H9 (cell line): Measurements from ENCODE around the gene ACER3. TPM values are rescaled to one million over a fixed set of nuclear protein-coding genes. Genes with fewer than 3 reads are reported as not detected.

Source experiments
- DNase-seq: peaks from one replicate; pipeline ENCODE4 v3.0.0-alpha.2; 2017
- H2AFZ ChIP-seq: one replicate; pipeline ENCODE4 v1.6.1; 2013; ENCODE audit warnings: mild to moderate bottlenecking, low read length, control low read depth, moderate library complexity
- H2AK5ac ChIP-seq: 2 replicates; pipeline ENCODE4 v1.6.1; 2013; ENCODE audit warnings: low read length, control low read depth, mixed read lengths; ENCODE audit not compliant: insufficient read length
- H2BK120ac ChIP-seq: one replicate; pipeline ENCODE4 v1.6.1; 2013; ENCODE audit warnings: low read depth, mild to moderate bottlenecking, low read length, control low read depth, inconsistent platforms; ENCODE audit not compliant: poor library complexity, severe bottlenecking
- H2BK12ac ChIP-seq: 2 replicates; pipeline ENCODE4 v1.6.1; 2013; ENCODE audit warnings: low read length, control low read depth, mixed read lengths, low read depth; ENCODE audit not compliant: insufficient read length
- H2BK15ac ChIP-seq: 2 replicates; pipeline ENCODE4 v1.6.1; 2013; ENCODE audit warnings: low read depth, low read length, control low read depth
- H2BK20ac ChIP-seq: one replicate; pipeline ENCODE4 v1.6.1; 2013; ENCODE audit warnings: low read depth, mild to moderate bottlenecking, low read length, control low read depth, inconsistent platforms; ENCODE audit not compliant: poor library complexity, severe bottlenecking
- H2BK5ac ChIP-seq: 2 replicates; pipeline ENCODE4 v1.6.1; 2013; ENCODE audit warnings: low read length, control low read depth, mixed read lengths; ENCODE audit not compliant: insufficient read length
- H3K14ac ChIP-seq: 2 replicates; pipeline ENCODE4 v1.6.1; 2013; ENCODE audit warnings: low read length, control low read depth; ENCODE audit not compliant: insufficient read depth
- H3K18ac ChIP-seq: 2 replicates; pipeline ENCODE4 v1.6.1; 2013; ENCODE audit warnings: low read depth, mild to moderate bottlenecking, mixed read lengths, low read length, control low read depth; ENCODE audit not compliant: insufficient read length
- H3K23ac ChIP-seq: 2 replicates; pipeline ENCODE4 v1.6.1; 2013; ENCODE audit warnings: low read length, control low read depth, mixed read lengths, low read depth; ENCODE audit not compliant: insufficient read length
- H3K23me2 ChIP-seq: 2 replicates; pipeline ENCODE4 v1.6.1; 2013; ENCODE audit warnings: low read depth, mild to moderate bottlenecking, mixed read lengths, low read length, control low read depth; ENCODE audit not compliant: insufficient read length, poor library complexity, severe bottlenecking
- H3K27ac ChIP-seq: 2 replicates; pipeline ENCODE4 v1.5.1; 2013; ENCODE audit warnings: low read length, control low read depth, mixed read lengths, low read depth; ENCODE audit not compliant: insufficient read length
- H3K27me3 ChIP-seq: 2 replicates; pipeline ENCODE4 v1.6.1; 2013; ENCODE audit warnings: low read length, control low read depth, inconsistent platforms; ENCODE audit not compliant: insufficient read depth
- H3K4ac ChIP-seq: 2 replicates; pipeline ENCODE4 v1.6.1; 2013; ENCODE audit warnings: low read depth, mild to moderate bottlenecking, control low read depth, inconsistent platforms, low read length, moderate library complexity
- H3K4me1 ChIP-seq: 2 replicates; pipeline ENCODE4 v1.6.1; 2013; ENCODE audit warnings: low read length, control low read depth, inconsistent platforms; ENCODE audit not compliant: insufficient read depth
- H3K4me2 ChIP-seq: 2 replicates; pipeline ENCODE4 v1.6.1; 2013; ENCODE audit warnings: low read length, control low read depth, mixed read lengths; ENCODE audit not compliant: insufficient read length, insufficient read depth
- H3K56ac ChIP-seq: 2 replicates; pipeline ENCODE4 v1.6.1; 2013; ENCODE audit warnings: low read depth, mild to moderate bottlenecking, mixed read lengths, low read length, control low read depth; ENCODE audit not compliant: insufficient read length
- H3K79me1 ChIP-seq: 2 replicates; pipeline ENCODE4 v1.6.1; 2013; ENCODE audit warnings: low read depth, mild to moderate bottlenecking, moderate library complexity, low read length, control low read depth, inconsistent platforms; ENCODE audit not compliant: insufficient read depth, poor library complexity, severe bottlenecking
- H3K79me2 ChIP-seq: 2 replicates; pipeline ENCODE4 v1.6.1; 2013; ENCODE audit warnings: low read length, control low read depth, inconsistent platforms; ENCODE audit not compliant: insufficient read depth
- H3K9ac ChIP-seq: 2 replicates; pipeline ENCODE4 v1.6.1; 2013; ENCODE audit warnings: low read length, control low read depth, mixed read lengths; ENCODE audit not compliant: insufficient read length; ENCODE audit errors: extremely low read depth
- H3K9me3 ChIP-seq: one replicate; pipeline ENCODE4 v1.6.1; 2013; ENCODE audit warnings: low read depth, low read length, inconsistent platforms; ENCODE audit not compliant: control insufficient read depth
- H3T11ph ChIP-seq: one replicate; pipeline ENCODE4 v1.6.1; 2013; ENCODE audit warnings: mild to moderate bottlenecking, low read length, control low read depth, inconsistent platforms
- H4K20me1 ChIP-seq: one replicate; pipeline ENCODE4 v1.6.1; 2013; ENCODE audit not compliant: control insufficient read depth, insufficient read length, insufficient read depth
- H4K5ac ChIP-seq: 2 replicates; pipeline ENCODE4 v1.6.1; 2013; ENCODE audit warnings: low read depth, mild to moderate bottlenecking, mixed read lengths, low read length, control low read depth; ENCODE audit not compliant: insufficient read length
- H4K8ac ChIP-seq: replicated peaks from 2 replicates; pipeline ENCODE4 v1.6.1; 2013; ENCODE audit warnings: low read length, control low read depth, mixed read lengths, low read depth; ENCODE audit not compliant: insufficient read length
- H4K91ac ChIP-seq: 2 replicates; pipeline ENCODE4 v1.6.1; 2013; ENCODE audit warnings: low read depth, mild to moderate bottlenecking, moderate library complexity, mixed read lengths, low read length, control low read depth; ENCODE audit not compliant: insufficient read length
- H3K27ac Mint-ChIP-seq, 3 experiments: 2 replicates in 2 of 3; 3 replicates in 1 of 3; pipeline ENCODE4 v1.8.0; 2020 to 2021; ENCODE audit warnings: mixed read lengths in 3 of 3, mild to moderate bottlenecking in 1 of 3, moderate library complexity in 1 of 3
- H3K27me3 Mint-ChIP-seq: 2 replicates; pipeline ENCODE4 v1.8.0; 2021; ENCODE audit warnings: low read depth, mild to moderate bottlenecking, moderate library complexity, mixed read lengths
- H3K36me3 Mint-ChIP-seq, 3 experiments: 2 replicates in 2 of 3; 3 replicates in 1 of 3; pipeline ENCODE4 v1.8.0; 2020 to 2021; ENCODE audit warnings: low read depth in 3 of 3, mixed read lengths in 3 of 3; ENCODE audit not compliant: insufficient read depth in 1 of 3
- H3K4me1 Mint-ChIP-seq, 2 experiments: 2 replicates each; pipeline ENCODE4 v1.8.0; 2020; ENCODE audit warnings: mixed read lengths in 2 of 2
- H3K4me3 Mint-ChIP-seq, 2 experiments: 2 replicates in 1 of 2; 3 replicates in 1 of 2; pipeline ENCODE4 v1.8.0; 2020 to 2021; ENCODE audit warnings: mild to moderate bottlenecking in 2 of 2, mixed read lengths in 2 of 2, moderate library complexity in 1 of 2
- H3K9me3 Mint-ChIP-seq, 2 experiments: 2 replicates in 1 of 2; 3 replicates in 1 of 2; pipeline ENCODE4 v1.8.0; 2020; ENCODE audit warnings: mild to moderate bottlenecking in 2 of 2, mixed read lengths in 2 of 2, moderate library complexity in 1 of 2
- CTCF ChIP-seq: fragments of 200-600 bp; sonication (generic); conservative IDR thresholded peaks from 3 replicates; pipeline ENCODE4 v1.8.0; 2021; ENCODE audit warnings: antibody characterized with exemption, mild to moderate bottlenecking
- WGBS: extraction: QIAGEN DNeasy Blood & Tissue Kit; methylation state at CpG from one replicate; pipeline ENCODE4 v1.1.7; 2013; ENCODE audit warnings: missing lambda C conversion rate, low lambda C conversion rate, mixed read lengths; ENCODE audit not compliant: insufficient read length; ENCODE audit errors: extremely low coverage; 5-methylcytosine and 5-hydroxymethylcytosine counted together
- total RNA-seq: library from RNA; stranded (reverse); gene quantifications from 2 replicates; pipeline ENCODE4 v1.2.1, GENCODE V29; 2021

Gene ACER3
- total RNA-seq, 1 experiment from 2014 or later: 14.7 TPM

- peaks cover 33 to 34% of the 10 kb centered on the region in 2 experiments for H3K9me3 Mint-ChIP-seq
These were observed 36.4 kb upstream of the ACER3 start for GRCh38 chr11:76824083-76824939.

More at GRCh38 chr11:76824083-76824939, 36.4 kb upstream of the ACER3 start:
- H2BK120ac ChIP-seq: no peak overlapping the region
- H2BK12ac ChIP-seq: no peak overlapping the region
- no peak overlapping the region for H3K18ac ChIP-seq
- H3K27ac ChIP-seq: no peak overlapping the region
- H3K56ac ChIP-seq: no peak overlapping the region
- no CpG with 5 or more reads among the region's 9 CpGs for WGBS
- H3T11ph ChIP-seq: no peak overlapping the region
- no peak overlapping the region for H2BK15ac ChIP-seq
- DNase-seq: no peak
- H4K20me1 ChIP-seq: no peaks in the 10 kb centered on the region
- no peaks in the 10 kb centered on the region for H3K23me2 ChIP-seq
- H3K9me3 ChIP-seq: no peaks in the 10 kb centered on the region
- H2AFZ ChIP-seq: no peak overlapping the region
- H3K36me3 Mint-ChIP-seq: peaks cover 9 to 28% (median 18%) of the 10 kb centered on the region in 3 experiments; a peak in 6 of 7 replicates
- H4K91ac ChIP-seq: no peak overlapping the region
- H3K4ac ChIP-seq: no peak overlapping the region
- H3K4me3 Mint-ChIP-seq: no peak overlapping the region
- H3K79me2 ChIP-seq: no peaks in the 10 kb centered on the region
- no peak overlapping the region for H2BK20ac ChIP-seq
- no peak overlapping the region for H3K9ac ChIP-seq
- no peak for TF ChIP-seq CTCF
- H3K27me3 ChIP-seq: no peaks in the 10 kb centered on the region
- no peak overlapping the region for H3K14ac ChIP-seq
- no peak overlapping the region for H3K4me2 ChIP-seq
- no peaks in the 10 kb centered on the region for H3K79me1 ChIP-seq
- H3K27ac Mint-ChIP-seq: no peak overlapping the region
- H3K27me3 Mint-ChIP-seq: peaks cover 5% of the 10 kb centered on the region
- no peak overlapping the region for H2AK5ac ChIP-seq
- no peak overlapping the region for H3K23ac ChIP-seq
- 0 out of 2 replicates have a peak, but pooled peaks cover 3% of the 10 kb centered on the region for H3K4me1 ChIP-seq
- H2BK5ac ChIP-seq: no peak overlapping the region
- no peak overlapping the region for H4K8ac ChIP-seq
- H4K5ac ChIP-seq: no peak overlapping the region
- H3K4me1 Mint-ChIP-seq: peaks cover 15% of the 10 kb centered on the region in 2 experiments
